OCI-LY7 (cell line): ENCODE measurements around the gene CCNE1. TPM values are rescaled to one million over a fixed set of nuclear protein-coding genes. Genes with fewer than 3 reads are reported as not detected.

Experiments used
- BruUV-seq: library from RNA; stranded (reverse); fragments of 400-500 nt; replicated peaks from 2 replicates; lab custom pipeline; 2021; lab: Mats Ljungman, UMichigan
- CTCF ChIA-PET: fragments of 300-600 bp; sonication (Branson Sonifier 250); formaldehyde crosslinking; loops from one replicate; lab custom pipeline; 2022; ENCODE audit warnings: antibody characterized with exemption; ENCODE audit not compliant: unreplicated experiment; lab: Charles Lee
- POLR2A ChIA-PET: fragments of 300-600 bp; sonication (Branson Sonifier 250); formaldehyde crosslinking; loops from one replicate; lab custom pipeline; 2022; ENCODE audit warnings: antibody characterized with exemption; lab: Charles Lee
- DNase-seq: peaks from one replicate; pipeline ENCODE4 v3.0.0-alpha.2; 2015; ENCODE audit warnings: low spot score
- H2AFZ ChIP-seq: fragments of 200-600 bp; sonication (generic), shearing (Covaris generic); 2 replicates; pipeline ENCODE4 v1.6.1; 2014; ENCODE audit warnings: mild to moderate bottlenecking, antibody characterized with exemption, low read length, moderate library complexity
- H3K27ac ChIP-seq: fragments of 200-600 bp; sonication (generic); 2 replicates; pipeline ENCODE4 v1.5.1; 2014; ENCODE audit warnings: mixed run types, low read depth, mild to moderate bottlenecking, moderate library complexity, low read length, inconsistent platforms; ENCODE audit not compliant: poor library complexity, severe bottlenecking
- H3K36me3 ChIP-seq: fragments of 200-600 bp; sonication (generic); 2 replicates; pipeline ENCODE4 v1.6.1; 2014; ENCODE audit warnings: mild to moderate bottlenecking, antibody characterized with exemption, low read length, moderate library complexity, mixed read lengths; ENCODE audit not compliant: insufficient read depth
- H3K4me1 ChIP-seq: fragments of 200-600 bp; sonication (generic); 2 replicates; pipeline ENCODE4 v1.5.1; 2014; ENCODE audit warnings: mild to moderate bottlenecking, low read length; ENCODE audit not compliant: insufficient read depth, poor library complexity, severe bottlenecking
- H3K4me2 ChIP-seq: fragments of 200-600 bp; sonication (generic); 2 replicates; pipeline ENCODE4 v1.6.1; 2014; ENCODE audit warnings: mild to moderate bottlenecking, low read length
- H3K4me3 ChIP-seq: fragments of 200-600 bp; sonication (generic); 2 replicates; pipeline ENCODE4 v1.5.1; 2014; ENCODE audit warnings: mild to moderate bottlenecking, low read depth, low read length; ENCODE audit not compliant: poor library complexity, severe bottlenecking
- H3K79me2 ChIP-seq: fragments of 200-600 bp; sonication (generic); 2 replicates; pipeline ENCODE4 v1.6.1; 2016; ENCODE audit warnings: low read depth, mild to moderate bottlenecking, low read length, moderate library complexity, mixed read lengths; ENCODE audit not compliant: insufficient read depth
- H3K9me2 ChIP-seq: fragments of 200-600 bp; sonication (generic); 2 replicates; pipeline ENCODE4 v1.6.1; 2016; ENCODE audit warnings: mild to moderate bottlenecking, low read length, mixed read lengths; ENCODE audit not compliant: insufficient read depth
- H3K9me3 ChIP-seq: fragments of 200-600 bp; sonication (generic); 2 replicates; pipeline ENCODE4 v1.6.1; 2014; ENCODE audit warnings: mild to moderate bottlenecking, mixed run types, low read length, mixed read lengths
- H4K20me1 ChIP-seq: fragments of 200-600 bp; sonication (generic); 2 replicates; pipeline ENCODE4 v1.6.1; 2014; ENCODE audit warnings: mild to moderate bottlenecking, antibody characterized with exemption, low read length, moderate library complexity, mixed read lengths; ENCODE audit not compliant: insufficient read depth
- CTCF ChIP-seq: fragments of 200-600 bp; sonication (generic); conservative IDR thresholded peaks from 2 replicates; pipeline ENCODE4 v1.5.1; 2014; ENCODE audit warnings: mild to moderate bottlenecking, antibody characterized with exemption, low read length, moderate library complexity, mixed read lengths
- EZH2phosphoT487 ChIP-seq: fragments of 200-600 bp; sonication (generic); IDR thresholded peaks from 2 replicates; pipeline ENCODE4 v1.6.1; 2018; ENCODE audit warnings: low read depth, borderline replicate concordance, mild to moderate bottlenecking, mixed run types, antibody characterized with exemption, low read length, moderate library complexity, mixed read lengths
- intact Hi-C: fragments of 100-400 bp; cut with micrococcal nuclease; formaldehyde crosslinking; loops from one replicate; pipeline ENCODE4 v1.10.0; 2022; ENCODE audit not compliant: unreplicated experiment
- total RNA-seq, 2 experiments: library from RNA; depleted of rRNA in 1 of 2; stranded (reverse); fragments of >200 nt in 1 of 2; shearing (Covaris generic) in 1 of 2; gene quantifications; 2 replicates each; pipeline ENCODE4 v1.2.3, GENCODE V29; 2014 to 2022

CCNE1 gene
- total RNA-seq, 2 experiments from 2014 or later = 23.2 to 36.1 TPM

DNA sequence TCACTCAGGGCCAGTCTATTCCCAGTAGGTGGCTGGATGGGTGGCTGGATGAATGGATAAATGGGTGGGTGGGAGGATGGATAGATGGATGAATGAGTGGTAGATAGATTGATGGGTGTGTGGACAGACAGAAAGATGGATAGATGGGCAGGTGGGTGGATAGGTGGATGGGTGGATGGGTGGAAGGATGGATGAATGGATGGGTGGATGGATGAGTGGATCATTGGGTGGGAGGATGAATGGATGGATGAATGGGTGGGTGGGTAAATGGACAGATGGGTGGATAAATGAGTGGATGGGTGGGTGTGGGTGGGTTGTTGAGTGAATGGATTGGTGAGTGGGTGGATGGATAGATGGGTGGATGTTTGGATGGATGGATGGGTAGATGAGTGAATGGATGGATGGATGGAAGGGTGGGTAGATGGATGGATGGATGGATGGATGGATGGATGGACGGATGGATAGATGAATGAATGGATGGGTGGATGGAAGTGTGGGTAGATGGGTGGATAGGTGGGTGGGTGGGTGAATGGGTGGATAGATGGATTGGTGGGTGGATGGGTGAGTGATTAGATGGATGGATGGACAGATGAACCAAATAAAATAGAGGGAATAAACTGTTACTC lies 27.1 kb upstream of the CCNE1 start:
- Histone ChIP-seq H3K79me2 (no peaks in the 10 kb centered on the region), H3K9me2 (no peaks in the 10 kb centered on the region), H3K27ac (no peak overlapping the region), H3K9me3 (no peaks in the 10 kb centered on the region), H2AFZ (no peak overlapping the region), H3K4me2 (no peak overlapping the region), H3K4me3 (no peak overlapping the region), H3K4me1 (no peaks in the 10 kb centered on the region), H3K36me3 (no peaks in the 10 kb centered on the region), H4K20me1 (no peaks in the 10 kb centered on the region)
- CTCF ChIA-PET = no interaction called here
- POLR2A ChIA-PET = no interaction called here
- BruUV-seq = no TSS peak
- intact Hi-C loops = no loop called here
- no peak for TF ChIP-seq CTCF
- no peak for TF ChIP-seq EZH2phosphoT487
- no peak for DNase-seq

GRCh38 chr19:29785360-29785759 lies 26.4 kb upstream of the CCNE1 start:
- Histone ChIP-seq H4K20me1 (no peaks in the 10 kb centered on the region), H3K4me1 (no peaks in the 10 kb centered on the region), H3K9me2 (no peaks in the 10 kb centered on the region), H3K27ac (no peak overlapping the region), H3K36me3 (no peaks in the 10 kb centered on the region), H2AFZ (no peak overlapping the region), H3K9me3 (no peaks in the 10 kb centered on the region), H3K4me2 (no peak overlapping the region), H3K79me2 (no peaks in the 10 kb centered on the region), H3K4me3 (no peak overlapping the region)
- intact Hi-C loops = no loop called here
- no peak for DNase-seq
- CTCF ChIA-PET = no interaction called here
- BruUV-seq = no TSS peak
- TF ChIP-seq EZH2phosphoT487 = no peak
- POLR2A ChIA-PET = interaction anchor here (0.6 kb wide), 1 partner anchor 12 kb away, joined by 3 read pairs; no protein-coding TSS in a partner anchor

- Histone ChIP-seq H3K79me2 (no peaks in the 10 kb centered on the region), H3K9me2 (no peaks in the 10 kb centered on the region), H3K4me1 (no peaks in the 10 kb centered on the region), H3K4me2 (no peak overlapping the region), H2AFZ (no peak overlapping the region), H4K20me1 (no peaks in the 10 kb centered on the region), H3K36me3 (no peaks in the 10 kb centered on the region), H3K4me3 (no peak overlapping the region), H3K9me3 (no peaks in the 10 kb centered on the region), H3K27ac (no peak overlapping the region)
- peak; percentile 11 for DNase-seq
- ChIA-PET CTCF (no interaction called here), POLR2A (interaction anchor here (0.6 kb wide), 2 partner anchors 8 to 13 kb away, joined by 3 read pairs; no protein-coding TSS in a partner anchor)
- intact Hi-C loops = no loop called here
- no TSS peak for BruUV-seq
- no peak for TF ChIP-seq EZH2phosphoT487
- peak; percentile 59 for TF ChIP-seq CTCF
These were observed 25.7 kb upstream of the CCNE1 start for GRCh38 chr19:29785955-29786589.
